Measurements from ENCODE around the gene TSEN54.

Gene TSEN54

DNA sequence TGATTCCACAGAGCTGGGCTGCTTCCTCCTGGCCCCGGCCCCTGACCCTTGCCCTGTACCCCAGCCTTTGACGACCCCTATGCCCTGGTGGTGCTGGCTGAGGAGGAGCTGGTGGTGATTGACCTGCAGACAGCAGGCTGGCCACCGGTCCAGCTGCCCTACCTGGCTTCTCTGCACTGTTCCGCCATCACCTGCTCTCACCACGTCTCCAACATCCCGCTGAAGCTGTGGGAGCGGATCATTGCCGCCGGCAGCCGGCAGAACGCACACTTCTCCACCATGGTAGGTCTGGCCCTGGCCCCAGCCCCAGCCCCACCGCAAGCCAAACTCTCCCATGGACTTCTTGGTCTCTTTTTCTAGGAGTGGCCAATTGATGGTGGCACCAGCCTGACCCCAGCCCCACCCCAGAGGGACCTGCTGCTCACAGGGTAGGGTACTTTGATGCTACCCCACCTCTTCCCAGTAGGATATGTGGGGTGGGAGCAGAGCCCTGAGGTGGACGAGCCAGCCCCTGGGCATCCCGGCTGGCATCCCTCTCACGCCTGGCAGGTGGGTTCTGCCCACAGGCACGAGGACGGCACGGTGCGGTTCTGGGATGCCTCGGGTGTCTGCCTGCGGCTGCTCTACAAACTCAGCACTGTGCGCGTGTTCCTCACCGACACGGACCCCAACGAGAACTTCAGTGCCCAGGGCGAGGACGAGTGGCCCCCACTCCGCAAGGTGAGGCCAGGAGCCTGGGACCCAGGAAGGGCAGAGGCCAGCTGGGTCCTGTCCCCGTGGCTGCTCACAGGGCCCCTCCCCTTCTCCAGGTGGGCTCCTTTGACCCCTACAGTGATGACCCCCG, 52.3 kb downstream of the TSEN54 start:
- DNase-seq, result peak; percentile 48

- peak; percentile 54 for DNase-seq
Observed at GRCh38 chr17:75570034-75570676, 53.8 kb downstream of the TSEN54 start.

GRCh38 chr17:75570772-75571171, 54.4 kb downstream of the TSEN54 start:
- no peak for DNase-seq

DNA sequence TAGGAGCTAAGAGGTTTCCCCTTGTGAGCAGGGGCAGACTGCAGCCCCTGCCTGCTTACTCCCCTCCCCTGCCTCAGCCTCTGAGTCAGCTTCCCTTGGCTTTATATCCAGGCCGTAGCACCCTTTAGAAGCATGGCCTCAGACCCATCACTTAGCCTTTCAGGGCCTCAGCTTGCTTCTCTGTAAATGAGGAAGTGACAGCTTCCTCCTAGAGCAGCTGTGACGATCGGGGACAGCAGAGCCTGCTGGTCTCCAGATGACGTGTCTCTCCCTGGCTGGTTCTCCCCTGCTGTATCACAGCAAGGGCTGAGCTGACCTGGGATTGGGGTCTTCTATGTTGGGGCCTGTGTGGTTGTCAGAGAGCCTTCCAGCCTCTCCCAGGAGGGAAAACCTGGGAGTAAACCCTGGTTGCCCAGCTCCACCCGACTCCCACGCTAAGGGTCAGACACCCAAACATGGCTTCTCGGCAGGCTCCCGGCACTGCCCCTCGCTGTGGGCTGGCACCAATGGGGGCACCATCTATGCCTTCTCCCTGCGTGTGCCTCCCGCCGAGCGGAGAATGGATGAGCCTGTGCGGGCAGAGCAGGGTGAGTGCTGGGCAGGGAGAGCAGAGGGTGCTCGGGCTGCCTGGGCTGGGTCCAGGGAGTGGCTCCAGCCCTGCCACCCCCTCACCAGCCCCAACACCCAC, 55.0 kb downstream of the TSEN54 start:
- DNase-seq, result peak; percentile 73

DNA sequence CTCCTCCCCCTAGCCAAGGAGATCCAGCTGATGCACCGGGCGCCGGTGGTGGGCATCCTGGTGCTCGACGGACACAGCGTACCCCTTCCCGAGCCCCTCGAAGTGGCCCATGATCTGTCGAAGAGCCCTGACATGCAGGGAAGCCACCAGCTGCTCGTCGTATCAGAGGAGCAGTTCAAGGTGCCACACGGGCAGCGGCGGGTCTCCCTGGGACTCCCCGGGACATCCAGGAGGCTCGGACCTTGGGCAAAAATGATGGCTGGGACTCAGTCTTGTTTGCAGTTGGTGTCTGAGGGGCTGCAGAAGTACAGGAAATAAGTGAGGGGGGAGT, 55.5 kb downstream of the TSEN54 start:
- peak; percentile 46 for DNase-seq

DNA sequence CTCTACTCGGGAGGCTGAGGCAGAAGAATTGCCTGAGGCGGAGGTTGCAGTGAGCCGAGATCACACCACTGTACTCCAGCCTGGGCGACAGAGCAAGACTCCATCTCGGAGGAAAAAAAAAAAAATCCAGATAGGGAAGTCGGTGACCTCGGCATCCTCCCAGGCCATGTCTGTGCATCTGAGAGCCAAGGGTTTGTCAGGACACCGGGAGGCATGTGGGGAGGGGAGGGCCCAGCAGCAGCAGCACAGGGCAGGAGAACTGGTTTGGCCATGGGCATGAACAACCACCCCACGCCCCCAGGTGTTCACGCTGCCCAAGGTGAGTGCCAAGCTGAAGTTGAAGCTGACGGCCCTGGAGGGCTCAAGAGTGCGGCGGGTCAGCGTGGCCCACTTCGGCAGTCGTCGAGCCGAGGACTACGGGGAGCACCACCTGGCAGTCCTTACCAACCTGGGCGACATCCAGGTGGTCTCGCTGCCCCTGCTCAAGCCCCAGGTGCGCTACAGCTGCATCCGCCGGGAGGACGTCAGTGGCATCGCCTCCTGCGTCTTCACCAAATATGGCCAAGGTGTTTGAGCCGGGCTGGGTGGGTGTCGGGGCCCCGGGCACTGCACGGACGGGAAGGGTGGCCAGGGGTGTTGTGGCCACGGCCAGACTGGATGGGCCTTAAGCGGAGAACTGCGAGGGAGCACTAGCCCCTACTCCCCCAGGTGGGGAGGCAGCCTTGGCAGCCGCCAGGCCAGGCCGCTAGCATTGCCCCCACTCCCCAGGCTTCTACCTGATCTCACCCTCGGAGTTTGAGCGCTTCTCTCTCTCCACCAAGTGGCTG, 56.6 kb downstream of the TSEN54 start:
- peak; percentile 62 for DNase-seq

DNA sequence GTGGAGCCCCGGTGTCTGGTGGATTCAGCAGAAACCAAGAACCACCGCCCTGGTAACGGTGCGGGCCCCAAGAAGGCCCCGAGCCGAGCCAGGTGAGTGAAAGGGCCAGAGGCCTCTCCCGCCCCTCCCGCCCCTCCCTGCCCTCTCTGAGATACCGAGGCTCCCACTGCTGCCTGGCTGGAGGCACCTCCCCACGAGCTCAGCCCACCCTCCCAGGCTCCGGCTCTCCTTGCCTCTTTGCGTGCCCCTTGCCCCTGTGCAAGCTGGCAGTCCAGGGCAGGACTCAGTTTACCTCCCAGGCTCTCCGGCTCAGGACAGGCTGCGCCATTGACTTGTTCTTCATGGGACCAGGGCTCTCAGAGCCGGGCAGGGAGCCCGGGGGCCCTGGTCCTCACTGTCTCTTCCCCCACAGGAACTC, 57.2 kb downstream of the TSEN54 start:
- DNase-seq, result no peak

DNA sequence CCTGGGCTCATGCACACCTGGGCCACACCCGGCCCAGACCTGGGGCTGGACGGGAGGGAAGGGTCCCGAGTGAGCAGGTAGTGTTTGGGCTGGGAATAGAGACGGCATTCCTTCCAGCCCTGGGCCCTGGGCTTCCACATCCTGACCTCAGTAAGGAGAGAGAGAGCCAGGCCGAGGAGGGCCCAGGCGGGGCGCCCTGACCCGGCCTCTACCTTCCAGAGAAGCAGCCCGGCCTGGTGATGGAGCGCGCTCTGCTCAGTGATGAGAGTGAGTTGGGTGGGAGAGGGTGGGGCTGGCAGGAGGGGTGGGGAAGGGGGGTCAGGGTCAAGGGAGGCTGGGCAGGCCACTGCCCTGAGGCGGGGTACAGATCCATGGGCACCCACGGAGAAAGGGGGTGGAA, 57.7 kb downstream of the TSEN54 start:
- DNase-seq, result no peak

Measured in islet precursor cell (in vitro differentiated cells).